ENCODE results near the gene CHIC1. TPM values are rescaled to one million over a fixed set of nuclear protein-coding genes. Genes with fewer than 3 reads are reported as not detected.

Gene CHIC1
- total RNA-seq, 1 experiment from 2014 or later: 15.5 TPM

DNA sequence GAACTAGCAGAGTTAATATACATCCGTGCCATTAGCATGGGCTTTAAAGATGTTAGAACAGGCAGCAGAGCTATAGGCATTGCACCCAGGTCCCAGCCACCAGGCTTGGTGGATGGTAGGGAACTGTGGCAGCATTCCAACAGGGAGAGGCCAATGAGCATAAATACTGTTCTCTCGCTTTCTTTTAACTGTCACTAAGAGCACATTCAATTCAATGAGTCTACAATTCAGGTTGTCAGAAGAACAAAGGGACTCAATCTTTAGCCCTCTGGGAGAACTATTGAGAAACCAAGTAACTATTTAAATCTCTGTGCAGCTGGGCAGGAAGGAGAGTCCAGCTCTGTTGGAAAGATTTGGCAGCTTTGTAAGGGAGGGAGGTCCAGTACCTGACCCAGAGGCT is 165.6 kb downstream of the CHIC1 start:
- BruUV-seq (replicated peaks): no TSS peak
- intact Hi-C loops (cut with micrococcal nuclease; ENCODE audit: unreplicated experiment): no loop called here
- no peak for ATAC-seq

More for the DNA sequence above, 165.6 kb downstream of the CHIC1 start:
- CTCF ChIA-PET: no interaction called here
- Histone ChIP-seq H3K36me3 (ENCODE audit: control insufficient read depth, insufficient read depth, low read length) (no peaks in the 10 kb centered on the region), H3K4me3 (ENCODE audit: low read depth in 2 of 2, low read length in 2 of 2) (no peak overlapping the region), H3K27me3 (ENCODE audit: control insufficient read depth, insufficient read depth, low read length) (no peaks in the 10 kb centered on the region), H3K9me3 (ENCODE audit: control insufficient read depth, insufficient read depth, low read depth, low read length) (no peaks in the 10 kb centered on the region), H3K4me1 (ENCODE audit: control insufficient read depth, insufficient read depth, low read length) (no peaks in the 10 kb centered on the region), H3K27ac (ENCODE audit: low read length) (no peak overlapping the region)
- POLR2A ChIA-PET: no interaction called here
- no peak for DNase-seq (ENCODE audit: low read depth, low spot score)
- in situ Hi-C loops (cut with HindIII; ENCODE audit: low pct_unique_long_range_greater_than_20kb, low sequenced_read_pairs): no loop called here
- TF ChIP-seq REST (IDR thresholded peaks at IDR 0.05; ENCODE audit: insufficient read depth in 1 of 2, low read depth in 2 of 2, low read length in 1 of 2): no peak
- TF ChIP-seq TCF7L2 (IDR thresholded peaks at IDR 0.05; ENCODE audit: low read depth, low read length): no peak
- no peak for TF ChIP-seq SIN3A (IDR thresholded peaks at IDR 0.05; ENCODE audit: borderline replicate concordance, insufficient read depth, low read depth, low read length)
- TF ChIP-seq POLR2AphosphoS5 (IDR thresholded peaks at IDR 0.05; ENCODE audit: low read depth, low read length): no peak
- no peak for TF ChIP-seq CTCF (IDR thresholded peaks at IDR 0.05)

Other genes starting within 250 kb of the CHIC1 start
- not detected for gene CDX4, start 116.1 kb upstream of the CHIC1 start, total RNA-seq (2021; ENCODE audit: unreplicated experiment)

All from Panc1 (cell line).